Measurements from ENCODE around the gene NSMCE3. TPM values are rescaled to one million over a fixed set of nuclear protein-coding genes. Genes with fewer than 3 reads are reported as not detected.
"Not testable (repeated sequence)": the region's sequence is repeated elsewhere in the genome, so short reads cannot be mapped to it uniquely, and the experiment has no call there.

NSMCE3 gene
- total RNA-seq, 1 donor from 2014 or later = 6.8 TPM

DNA sequence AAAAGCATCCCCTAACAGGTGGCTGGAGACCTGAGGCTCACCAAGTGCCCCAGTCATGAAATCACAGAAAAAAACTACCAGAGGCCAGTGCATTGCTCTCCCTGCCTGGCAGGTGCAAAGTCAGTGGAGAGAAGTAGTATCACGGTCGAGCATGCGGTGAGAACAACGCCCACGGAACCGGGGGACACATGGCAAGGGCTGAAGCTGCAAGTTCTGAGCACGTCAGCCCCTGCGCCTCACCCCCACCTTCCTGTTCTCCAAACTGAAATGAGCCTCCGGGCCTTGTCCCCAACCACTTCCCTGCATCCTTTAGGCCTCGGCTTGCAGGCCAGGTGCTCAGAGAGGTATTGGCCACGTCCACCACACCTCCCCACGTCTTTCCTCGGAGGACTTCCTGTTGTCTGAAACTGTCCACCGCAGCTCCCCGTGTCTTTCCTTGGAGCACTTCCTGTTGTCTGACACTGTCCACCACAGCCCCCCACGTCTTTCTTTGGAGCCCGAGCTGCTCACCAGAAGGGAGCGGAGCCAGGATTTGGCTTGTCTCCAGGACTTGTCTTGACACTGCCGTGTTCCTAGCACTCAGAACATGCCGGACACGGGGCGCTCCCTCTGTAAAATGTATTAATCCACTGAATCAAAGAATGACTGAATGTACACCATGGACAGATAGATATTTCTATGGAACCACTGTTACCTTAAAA, 43.9 kb downstream of the NSMCE3 start:
- ATAC-seq (no peak), DNase-seq (ENCODE audit: missing footprints) (no peak)
- intact Hi-C loops (cut with DNase I) = no loop called here

GRCh38 chr15:29224987-29225363, 44.6 kb downstream of the NSMCE3 start:
- intact Hi-C loops (cut with DNase I); ATAC-seq; DNase-seq (ENCODE audit: missing footprints): not testable (repeated sequence)

GRCh38 chr15:29224235-29224986, 45.2 kb downstream of the NSMCE3 start:
- intact Hi-C loops (cut with DNase I); DNase-seq (ENCODE audit: missing footprints); ATAC-seq: not testable (repeated sequence)

DNA sequence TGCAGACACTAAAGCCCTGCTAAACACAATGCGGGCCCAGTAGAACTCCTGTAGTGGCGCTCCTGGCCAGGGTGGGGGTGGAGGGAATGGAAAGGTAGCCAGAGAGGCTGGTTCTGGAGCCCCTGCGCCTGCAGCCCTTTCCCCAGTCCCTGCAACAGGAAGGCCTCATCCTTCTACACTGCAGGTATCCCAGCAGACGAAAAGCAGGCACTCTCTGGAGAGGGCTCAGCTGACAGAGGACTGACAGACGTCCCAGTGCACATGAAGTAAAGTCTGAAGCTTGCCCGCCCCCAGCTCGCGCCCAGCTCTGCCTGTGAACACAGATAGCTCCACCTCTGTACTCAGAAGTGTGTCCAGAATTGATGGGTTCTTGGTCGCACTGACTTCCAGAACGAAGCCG, 46.0 kb downstream of the NSMCE3 start:
- intact Hi-C loops (cut with DNase I) = no loop called here
- DNase-seq (ENCODE audit: missing footprints) = no peak
- ATAC-seq = no peak

GRCh38 chr15:29222129-29222853, 47.3 kb downstream of the NSMCE3 start:
- ATAC-seq = no peak
- no peak for DNase-seq (ENCODE audit: missing footprints)
- intact Hi-C loops (cut with DNase I) = no loop called here

- ATAC-seq = no peak
- no peak for DNase-seq (ENCODE audit: missing footprints)
- intact Hi-C loops (cut with DNase I) = no loop called here
Observed at GRCh38 chr15:29220852-29221251, 48.8 kb downstream of the NSMCE3 start.

DNA sequence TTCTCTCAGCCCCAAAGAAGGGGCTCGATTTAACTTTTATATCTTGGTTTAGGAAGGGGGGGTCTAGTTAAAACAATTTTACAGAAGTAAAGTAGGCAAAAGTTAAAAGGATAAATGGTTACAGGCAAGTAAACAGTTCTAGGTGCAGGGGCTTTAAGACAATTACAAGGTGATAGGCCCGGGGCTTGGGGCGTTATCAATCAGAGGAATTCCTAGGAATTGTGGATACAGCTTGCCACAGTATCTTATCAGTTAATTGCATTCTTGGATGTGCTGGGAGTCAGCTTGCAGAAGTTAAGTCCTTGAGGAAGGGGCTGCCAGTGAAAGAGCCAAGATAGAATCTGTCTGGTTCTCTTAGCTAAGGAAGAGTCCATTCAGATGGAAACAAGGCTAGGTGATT, 52.7 kb downstream of the NSMCE3 start:
- no peak for ATAC-seq
- DNase-seq (ENCODE audit: missing footprints) = no peak
- intact Hi-C loops (cut with DNase I) = no loop called here

Measured in Right ventricle myocardium inferior (tissue), 1 donor.